HCT116 (cell line): ENCODE measurements around the gene MED23. TPM values are rescaled to one million over a fixed set of nuclear protein-coding genes. Genes with fewer than 3 reads are reported as not detected.
A peak's percentile ranks its signal among the peaks of the same experiment; 100 is the strongest.

Experiments
- ATAC-seq: fragments of 200-7000 bp; cut with Tn5 transposase; 2 replicates; pipeline ENCODE4 v1.9.1; 2020; ENCODE audit warnings: mild to moderate bottlenecking, moderate library complexity
- Bru-seq: library from RNA; stranded (reverse); fragments of 400-500 nt; gene quantifications from one replicate; lab custom pipeline; 2021; lab: Mats Ljungman, UMichigan
- BruChase-seq, 2 experiments: library from RNA; stranded (reverse); fragments of 400-500 nt; gene quantifications; one replicate each; lab custom pipeline; 2021; lab: Mats Ljungman, UMichigan
- BruUV-seq: library from RNA; stranded (reverse); fragments of 400-500 nt; replicated peaks from 2 replicates; lab custom pipeline; 2021; lab: Mats Ljungman, UMichigan
- CTCF ChIA-PET: fragments of 300-600 bp; sonication (Branson Sonifier 250); formaldehyde crosslinking; loops from one replicate; lab custom pipeline; 2021; ENCODE audit warnings: antibody characterized with exemption; lab: Charles Lee
- POLR2A ChIA-PET: fragments of 300-600, 350-600 bp; sonication (Branson Sonifier 250); formaldehyde crosslinking; loops from one replicate; lab custom pipeline; 2021; ENCODE audit warnings: antibody characterized with exemption; lab: Charles Lee
- RAD21 ChIA-PET, 2 experiments: fragments of 300-600 bp; sonication (Branson Sonifier 250); formaldehyde crosslinking; loops; one replicate each; lab custom pipeline; 2023; ENCODE audit warnings: low total read pairs in 2 of 2; ENCODE audit not compliant: uncharacterized antibody in 2 of 2, unreplicated experiment in 2 of 2, low non-redundant PET in 1 of 2; lab: Charles Lee
- DNase-seq: peaks from one replicate; pipeline ENCODE4 v3.0.0-alpha.2; 2010; ENCODE audit warnings: low read depth, low spot score
- H2AFZ ChIP-seq: fragments of 200-600 bp; shearing (Covaris generic), sonication (generic); 2 replicates; pipeline ENCODE4 v1.6.1; 2017; ENCODE audit warnings: low read depth, mixed run types, mixed read lengths, antibody characterized with exemption, low read length; ENCODE audit not compliant: poor library complexity, severe bottlenecking
- H3K27ac ChIP-seq: 2 replicates; pipeline ENCODE4 v1.5.1; 2012; ENCODE audit warnings: low read depth, low read length
- H3K27me3 ChIP-seq: fragments of 200-600 bp; sonication (generic); 2 replicates; pipeline ENCODE4 v1.6.1; 2016; ENCODE audit warnings: mixed run types, low read length, mixed read lengths; ENCODE audit not compliant: insufficient read depth
- H3K36me3 ChIP-seq, 2 experiments: fragments of 200-500 bp in 1 of 2; fragments of 200-600 bp in 1 of 2; sonication (Bioruptor generic) in 1 of 2; sonication (generic) in 1 of 2; 2 replicates each; pipeline versions ENCODE4 v1.5.1 to v1.6.1; 2014 to 2016; ENCODE audit warnings: low read length in 2 of 2, inconsistent platforms in 1 of 2, mixed read lengths in 1 of 2, mixed run types in 1 of 2; ENCODE audit not compliant: insufficient read depth in 2 of 2, control insufficient read depth in 1 of 2
- H3K4me1 ChIP-seq, 2 experiments: fragments of 200-600 bp in 1 of 2; sonication (generic) in 1 of 2; 2 replicates each; pipeline versions ENCODE4 v1.5.1 to v1.6.1; 2012 to 2017; ENCODE audit warnings: low read length in 2 of 2, inconsistent platforms in 1 of 2, mild to moderate bottlenecking in 1 of 2, mixed read lengths in 1 of 2, mixed run types in 1 of 2, moderate library complexity in 1 of 2; ENCODE audit not compliant: insufficient read depth in 2 of 2, control insufficient read depth in 1 of 2
- H3K4me2 ChIP-seq: fragments of 200-600 bp; sonication (generic); 2 replicates; pipeline ENCODE4 v1.6.1; 2017; ENCODE audit warnings: mixed run types, low read length, mixed read lengths
- H3K4me3 ChIP-seq, 2 experiments: fragments of 200-600 bp in 1 of 2; sonication (generic) in 1 of 2; replicated peaks in 1 of 2; 2 replicates each; pipeline ENCODE4 v1.5.1; 2011 to 2016; ENCODE audit warnings: low read length in 2 of 2, control low read depth in 1 of 2, low read depth in 1 of 2, mild to moderate bottlenecking in 1 of 2, mixed read lengths in 1 of 2, mixed run types in 1 of 2
- H3K79me2 ChIP-seq: fragments of 200-600 bp; sonication (generic); 2 replicates; pipeline ENCODE4 v1.6.1; 2017; ENCODE audit warnings: mild to moderate bottlenecking, mixed run types, low read length, moderate library complexity, mixed read lengths; ENCODE audit not compliant: insufficient read depth
- H3K9ac ChIP-seq: fragments of 200-600 bp; sonication (generic); 2 replicates; pipeline ENCODE4 v1.6.1; 2016; ENCODE audit warnings: low read length, mixed read lengths
- H3K9me2 ChIP-seq: fragments of 200-600 bp; sonication (generic), shearing (Covaris generic); 2 replicates; pipeline ENCODE4 v1.6.1; 2017; ENCODE audit warnings: mixed run types, mild to moderate bottlenecking, moderate library complexity; ENCODE audit not compliant: insufficient read depth
- H3K9me3 ChIP-seq, 2 experiments: fragments of 200-500 bp in 1 of 2; fragments of 200-600 bp in 1 of 2; sonication (Bioruptor generic) in 1 of 2; sonication (generic) in 1 of 2; 2 replicates each; pipeline ENCODE4 v1.6.1; 2014 to 2017; ENCODE audit warnings: low read length in 2 of 2, mixed read lengths in 2 of 2, inconsistent platforms in 1 of 2, low read depth in 1 of 2, mild to moderate bottlenecking in 1 of 2, mixed run types in 1 of 2, moderate library complexity in 1 of 2; ENCODE audit not compliant: control insufficient read depth in 1 of 2, insufficient read depth in 1 of 2
- H4K20me1 ChIP-seq: fragments of 200-600 bp; sonication (generic), shearing (Covaris generic); 2 replicates; pipeline ENCODE4 v1.6.1; 2017; ENCODE audit warnings: mixed run types, mild to moderate bottlenecking, moderate library complexity; ENCODE audit not compliant: insufficient read depth
- CBX3 ChIP-seq: IDR thresholded peaks from 2 replicates; pipeline ENCODE4 v1.6.1; 2012; ENCODE audit warnings: low read depth
- EGR1 ChIP-seq: IDR thresholded peaks from 2 replicates; pipeline ENCODE4 v1.6.1; 2012; ENCODE audit warnings: low read depth
- JUND ChIP-seq: IDR thresholded peaks from 2 replicates; pipeline ENCODE4 v1.6.1; 2012
- POLR2AphosphoS5 ChIP-seq: IDR thresholded peaks from 2 replicates; pipeline ENCODE4 v1.6.1; 2011; ENCODE audit warnings: mild to moderate bottlenecking, low read depth, low read length, moderate library complexity
- SIN3A ChIP-seq: IDR thresholded peaks from 2 replicates; pipeline ENCODE4 v1.6.1; 2012; ENCODE audit warnings: low read depth
- YY1 ChIP-seq: IDR thresholded peaks from 2 replicates; pipeline ENCODE4 v1.6.1; 2011; ENCODE audit warnings: low read length, low read depth, moderate library complexity, mild to moderate bottlenecking; ENCODE audit not compliant: insufficient replicate concordance; ENCODE audit errors: extremely low read depth
- ZFX ChIP-seq: fragments of 450-650 bp; IDR thresholded peaks from 2 replicates; pipeline ENCODE4 v1.6.1; 2017
- ZNF274 ChIP-seq: fragments of 200-500 bp; sonication (Bioruptor generic); IDR thresholded peaks from 2 replicates; pipeline ENCODE4 v1.6.1; 2014; ENCODE audit warnings: mild to moderate bottlenecking, low read depth, low read length, inconsistent platforms
- intact Hi-C: fragments of 100-400 bp; cut with micrococcal nuclease; formaldehyde crosslinking; loops from 2 replicates; pipeline ENCODE4 v1.10.0; 2022
- long read RNA-seq: library from polyadenylated mRNA; unstranded; transcript quantifications from one replicate; pipeline ENCODE4 v2.0.0, GENCODE V29; 2021; ENCODE audit not compliant: unreplicated experiment
- polyA plus RNA-seq: library from polyadenylated mRNA; unstranded; fragments of >200 nt; gene quantifications from 2 replicates; pipeline ENCODE4 v1.2.1, GENCODE V29; 2012; ENCODE audit warnings: missing spikeins
- total RNA-seq: library from RNA; stranded (reverse); gene quantifications from one replicate; pipeline ENCODE4 v1.2.1, GENCODE V29; 2021; ENCODE audit not compliant: unreplicated experiment
- TF ChIP-seq, protein P1 (sequence below): IDR thresholded peaks from 2 replicates; pipeline ENCODE4 v1.6.1; 2012
- TF ChIP-seq, protein P2 (sequence below): IDR thresholded peaks from 2 replicates; pipeline ENCODE4 v1.6.1; 2011; ENCODE audit warnings: mild to moderate bottlenecking, low read length, moderate library complexity; ENCODE audit not compliant: insufficient replicate concordance; ENCODE audit errors: extremely low read depth
- TF ChIP-seq, protein P3 (sequence below): IDR thresholded peaks from 2 replicates; pipeline ENCODE4 v1.6.1; 2012
- TF ChIP-seq, protein P4 (sequence below), 3 experiments: fragments of 200-600 bp in 1 of 3; sonication (generic) in 1 of 3; IDR thresholded peaks in 2 of 3; conservative IDR thresholded peaks in 1 of 3; 2 replicates each; pipeline ENCODE4 v1.5.1; 2012 to 2017; ENCODE audit warnings: low read depth in 2 of 3, low read length in 2 of 3, antibody characterized with exemption in 1 of 3, borderline replicate concordance in 1 of 3, control low read depth in 1 of 3, mild to moderate bottlenecking in 1 of 3, mixed read lengths in 1 of 3, mixed run types in 1 of 3, moderate library complexity in 1 of 3; ENCODE audit not compliant: insufficient read depth in 1 of 3

The MED23 gene, protein sequence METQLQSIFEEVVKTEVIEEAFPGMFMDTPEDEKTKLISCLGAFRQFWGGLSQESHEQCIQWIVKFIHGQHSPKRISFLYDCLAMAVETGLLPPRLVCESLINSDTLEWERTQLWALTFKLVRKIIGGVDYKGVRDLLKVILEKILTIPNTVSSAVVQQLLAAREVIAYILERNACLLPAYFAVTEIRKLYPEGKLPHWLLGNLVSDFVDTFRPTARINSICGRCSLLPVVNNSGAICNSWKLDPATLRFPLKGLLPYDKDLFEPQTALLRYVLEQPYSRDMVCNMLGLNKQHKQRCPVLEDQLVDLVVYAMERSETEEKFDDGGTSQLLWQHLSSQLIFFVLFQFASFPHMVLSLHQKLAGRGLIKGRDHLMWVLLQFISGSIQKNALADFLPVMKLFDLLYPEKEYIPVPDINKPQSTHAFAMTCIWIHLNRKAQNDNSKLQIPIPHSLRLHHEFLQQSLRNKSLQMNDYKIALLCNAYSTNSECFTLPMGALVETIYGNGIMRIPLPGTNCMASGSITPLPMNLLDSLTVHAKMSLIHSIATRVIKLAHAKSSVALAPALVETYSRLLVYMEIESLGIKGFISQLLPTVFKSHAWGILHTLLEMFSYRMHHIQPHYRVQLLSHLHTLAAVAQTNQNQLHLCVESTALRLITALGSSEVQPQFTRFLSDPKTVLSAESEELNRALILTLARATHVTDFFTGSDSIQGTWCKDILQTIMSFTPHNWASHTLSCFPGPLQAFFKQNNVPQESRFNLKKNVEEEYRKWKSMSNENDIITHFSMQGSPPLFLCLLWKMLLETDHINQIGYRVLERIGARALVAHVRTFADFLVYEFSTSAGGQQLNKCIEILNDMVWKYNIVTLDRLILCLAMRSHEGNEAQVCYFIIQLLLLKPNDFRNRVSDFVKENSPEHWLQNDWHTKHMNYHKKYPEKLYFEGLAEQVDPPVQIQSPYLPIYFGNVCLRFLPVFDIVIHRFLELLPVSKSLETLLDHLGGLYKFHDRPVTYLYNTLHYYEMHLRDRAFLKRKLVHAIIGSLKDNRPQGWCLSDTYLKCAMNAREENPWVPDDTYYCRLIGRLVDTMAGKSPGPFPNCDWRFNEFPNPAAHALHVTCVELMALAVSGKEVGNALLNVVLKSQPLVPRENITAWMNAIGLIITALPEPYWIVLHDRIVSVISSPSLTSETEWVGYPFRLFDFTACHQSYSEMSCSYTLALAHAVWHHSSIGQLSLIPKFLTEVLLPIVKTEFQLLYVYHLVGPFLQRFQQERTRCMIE (N-terminal part only)
- total RNA-seq (17.2 TPM), Bru-seq, nascent RNA (percentile 77 among the genes with signal in this experiment), BruChase-seq, experiment 1, labeled RNA remaining after a 6-hour chase (percentile 77 among the genes with signal in this experiment), BruChase-seq, experiment 2, labeled RNA remaining after a 2-hour chase (percentile 84 among the genes with signal in this experiment)
- polyA plus RNA-seq, result 6.0 and 7.8 TPM in 2 replicates
- long read RNA-seq, full-length matches to known transcripts, result 14 of 26 reads
- long read RNA-seq, partial matches to known transcripts, result 6 of 26 reads
- long read RNA-seq, other reads (novel, unspliced or antisense), result 6 of 26 reads

DNA sequence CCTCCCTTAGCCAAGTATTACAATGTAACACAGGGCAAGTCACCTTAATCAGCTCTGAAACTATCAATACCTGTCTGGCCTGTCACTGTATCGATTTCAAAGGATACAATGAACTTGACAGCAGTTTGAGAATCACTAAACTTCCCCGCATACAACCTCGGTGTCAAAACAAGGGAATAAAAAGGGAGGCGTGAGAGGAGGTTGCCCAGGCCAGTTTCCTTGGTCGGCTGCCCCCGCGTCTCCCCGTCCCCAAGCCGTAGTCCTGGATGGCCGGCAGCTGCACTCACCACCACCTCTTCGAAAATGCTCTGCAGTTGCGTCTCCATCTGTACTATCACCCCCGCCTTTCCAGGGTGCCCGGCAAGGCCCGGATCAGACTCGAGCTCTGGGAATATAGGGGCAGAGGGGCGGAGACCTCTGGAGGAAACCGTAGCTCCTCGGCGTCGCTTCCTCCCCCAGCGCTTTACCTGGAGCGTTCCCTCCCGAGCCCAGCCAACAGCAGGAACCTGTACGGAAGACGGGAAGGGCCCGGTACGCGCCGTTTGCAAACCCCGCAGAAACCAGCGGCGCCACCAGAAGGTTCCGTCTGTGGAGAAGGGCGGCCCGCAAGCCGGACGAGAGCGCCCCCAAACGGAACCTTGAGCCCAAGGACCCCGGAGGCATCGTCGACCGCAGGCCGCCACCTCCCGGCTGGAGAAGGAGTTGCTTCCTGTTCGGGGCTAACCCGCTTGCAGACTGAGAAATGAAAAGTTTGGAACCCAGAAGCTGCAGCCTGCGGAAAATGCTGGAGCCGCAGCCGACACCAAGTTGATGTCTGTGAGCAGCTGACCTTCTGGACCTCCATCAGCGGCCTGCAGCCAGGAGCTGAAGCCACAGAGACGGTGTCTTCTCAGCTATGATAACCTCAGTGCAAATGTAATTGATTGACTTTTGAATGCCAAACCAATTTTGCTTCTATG lies at the start of gene MED23:
Gene MED23, minus strand, starts transcription at position 519 of the 959 bp plus-strand sequence. Its CDS starts 193 bp downstream, at position 326.
- ATAC-seq (peak; percentile 96), DNase-seq (peak; percentile 92)
- intact Hi-C loops, result loop anchor here (1.0 kb wide), 1 partner anchor 743 kb away; no protein-coding TSS in a partner anchor
- RAD21 ChIA-PET, result no interaction called here
- H3K79me2 ChIP-seq, result peaks cover 17% of the 10 kb centered on the region
- H3K9ac ChIP-seq, result peak within 1 kb of the TSS; percentile 75
- no peaks in the 10 kb centered on the region for H4K20me1 ChIP-seq
- H3K4me2 ChIP-seq, result peak within 1 kb of the TSS; percentile 70
- POLR2A ChIA-PET, result interaction anchor here (0.6 to 1.3 kb wide), 4 partner anchors 9 to 182 kb away, joined by 3 to 7 read pairs (median 4); no protein-coding TSS in a partner anchor
- H2AFZ ChIP-seq, result peak within 1 kb of the TSS; percentile 99
- H3K36me3 ChIP-seq, result peaks cover 0 to 18% of the 10 kb centered on the region in 2 experiments; a peak in 3 of 4 replicates
- no peaks in the 10 kb centered on the region for H3K27me3 ChIP-seq
- TSS peak; percentile 62 for BruUV-seq
- H3K27ac ChIP-seq, result peak within 1 kb of the TSS; percentile 73
- H3K9me3 ChIP-seq, result no peaks in the 10 kb centered on the region
- peak within 1 kb of the TSS; percentile 77 to 94 for H3K4me3 ChIP-seq
- H3K9me2 ChIP-seq, result no peaks in the 10 kb centered on the region
- peaks cover 5 to 15% of the 10 kb centered on the region in 2 experiments for H3K4me1 ChIP-seq
- CTCF ChIA-PET, result interaction anchor here (0.7 to 2.5 kb wide), 19 partner anchors 9 to 1539 kb away, joined by 3 to 16 read pairs (median 4); partner anchors contain the start of gene ENPP3
- TF ChIP-seq, protein P1, sequence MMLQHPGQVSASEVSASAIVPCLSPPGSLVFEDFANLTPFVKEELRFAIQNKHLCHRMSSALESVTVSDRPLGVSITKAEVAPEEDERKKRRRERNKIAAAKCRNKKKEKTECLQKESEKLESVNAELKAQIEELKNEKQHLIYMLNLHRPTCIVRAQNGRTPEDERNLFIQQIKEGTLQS, result no peak
- TF ChIP-seq ZNF274, result no peak
- peak; percentile 57; the same call in 1 of the 2 replicates for TF ChIP-seq ZFX
- TF ChIP-seq, protein P2, sequence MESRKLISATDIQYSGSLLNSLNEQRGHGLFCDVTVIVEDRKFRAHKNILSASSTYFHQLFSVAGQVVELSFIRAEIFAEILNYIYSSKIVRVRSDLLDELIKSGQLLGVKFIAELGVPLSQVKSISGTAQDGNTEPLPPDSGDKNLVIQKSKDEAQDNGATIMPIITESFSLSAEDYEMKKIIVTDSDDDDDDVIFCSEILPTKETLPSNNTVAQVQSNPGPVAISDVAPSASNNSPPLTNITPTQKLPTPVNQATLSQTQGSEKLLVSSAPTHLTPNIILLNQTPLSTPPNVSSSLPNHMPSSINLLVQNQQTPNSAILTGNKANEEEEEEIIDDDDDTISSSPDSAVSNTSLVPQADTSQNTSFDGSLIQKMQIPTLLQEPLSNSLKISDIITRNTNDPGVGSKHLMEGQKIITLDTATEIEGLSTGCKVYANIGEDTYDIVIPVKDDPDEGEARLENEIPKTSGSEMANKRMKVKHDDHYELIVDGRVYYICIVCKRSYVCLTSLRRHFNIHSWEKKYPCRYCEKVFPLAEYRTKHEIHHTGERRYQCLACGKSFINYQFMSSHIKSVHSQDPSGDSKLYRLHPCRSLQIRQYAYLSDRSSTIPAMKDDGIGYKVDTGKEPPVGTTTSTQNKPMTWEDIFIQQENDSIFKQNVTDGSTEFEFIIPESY, result peak; percentile 87
- TF ChIP-seq POLR2AphosphoS5, result peak; percentile 90
- peak; percentile 78 for TF ChIP-seq YY1
- TF ChIP-seq JUND, result no peak
- TF ChIP-seq, protein P3, sequence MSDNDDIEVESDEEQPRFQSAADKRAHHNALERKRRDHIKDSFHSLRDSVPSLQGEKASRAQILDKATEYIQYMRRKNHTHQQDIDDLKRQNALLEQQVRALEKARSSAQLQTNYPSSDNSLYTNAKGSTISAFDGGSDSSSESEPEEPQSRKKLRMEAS, result peak; percentile 88
- peak; percentile 100 for TF ChIP-seq CBX3
- TF ChIP-seq, protein P4, sequence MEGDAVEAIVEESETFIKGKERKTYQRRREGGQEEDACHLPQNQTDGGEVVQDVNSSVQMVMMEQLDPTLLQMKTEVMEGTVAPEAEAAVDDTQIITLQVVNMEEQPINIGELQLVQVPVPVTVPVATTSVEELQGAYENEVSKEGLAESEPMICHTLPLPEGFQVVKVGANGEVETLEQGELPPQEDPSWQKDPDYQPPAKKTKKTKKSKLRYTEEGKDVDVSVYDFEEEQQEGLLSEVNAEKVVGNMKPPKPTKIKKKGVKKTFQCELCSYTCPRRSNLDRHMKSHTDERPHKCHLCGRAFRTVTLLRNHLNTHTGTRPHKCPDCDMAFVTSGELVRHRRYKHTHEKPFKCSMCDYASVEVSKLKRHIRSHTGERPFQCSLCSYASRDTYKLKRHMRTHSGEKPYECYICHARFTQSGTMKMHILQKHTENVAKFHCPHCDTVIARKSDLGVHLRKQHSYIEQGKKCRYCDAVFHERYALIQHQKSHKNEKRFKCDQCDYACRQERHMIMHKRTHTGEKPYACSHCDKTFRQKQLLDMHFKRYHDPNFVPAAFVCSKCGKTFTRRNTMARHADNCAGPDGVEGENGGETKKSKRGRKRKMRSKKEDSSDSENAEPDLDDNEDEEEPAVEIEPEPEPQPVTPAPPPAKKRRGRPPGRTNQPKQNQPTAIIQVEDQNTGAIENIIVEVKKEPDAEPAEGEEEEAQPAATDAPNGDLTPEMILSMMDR (IDR thresholded peaks at IDR 0.05 in 2 of 3, conservative IDR thresholded peaks at IDR 0.05 in 1 of 3; ENCODE audit: borderline replicate concordance in 1 of 3, insufficient read depth in 1 of 3, low read depth in 2 of 3, low read length in 2 of 3), result peak; percentile 98 to 100 (median 98)
- TF ChIP-seq SIN3A, result peak; percentile 53; the same call in 1 of the 2 replicates
- TF ChIP-seq EGR1, result 0 out of 2 replicates have a peak, but pooled peaks have one; percentile 31
